HEK293T (cell line): ENCODE measurements around the gene ATP1A4.

Experiments
- ELF4 ChIP-seq: fragments of 450-650 bp; IDR thresholded peaks from 2 replicates; pipeline ENCODE4 v1.6.1; 2017; ENCODE audit warnings: antibody characterized with exemption
- FOXM1 ChIP-seq: fragments of 450-650 bp; IDR thresholded peaks from 2 replicates; pipeline ENCODE4 v1.6.1; 2017; ENCODE audit warnings: mild to moderate bottlenecking, borderline replicate concordance
- HDGF ChIP-seq: fragments of 450-650 bp; IDR thresholded peaks from 2 replicates; pipeline ENCODE4 v1.6.1; 2017; ENCODE audit warnings: antibody characterized with exemption, borderline replicate concordance
- SP1 ChIP-seq: fragments of 450-650 bp; IDR thresholded peaks from 2 replicates; pipeline ENCODE4 v1.6.1; 2017

DNA sequence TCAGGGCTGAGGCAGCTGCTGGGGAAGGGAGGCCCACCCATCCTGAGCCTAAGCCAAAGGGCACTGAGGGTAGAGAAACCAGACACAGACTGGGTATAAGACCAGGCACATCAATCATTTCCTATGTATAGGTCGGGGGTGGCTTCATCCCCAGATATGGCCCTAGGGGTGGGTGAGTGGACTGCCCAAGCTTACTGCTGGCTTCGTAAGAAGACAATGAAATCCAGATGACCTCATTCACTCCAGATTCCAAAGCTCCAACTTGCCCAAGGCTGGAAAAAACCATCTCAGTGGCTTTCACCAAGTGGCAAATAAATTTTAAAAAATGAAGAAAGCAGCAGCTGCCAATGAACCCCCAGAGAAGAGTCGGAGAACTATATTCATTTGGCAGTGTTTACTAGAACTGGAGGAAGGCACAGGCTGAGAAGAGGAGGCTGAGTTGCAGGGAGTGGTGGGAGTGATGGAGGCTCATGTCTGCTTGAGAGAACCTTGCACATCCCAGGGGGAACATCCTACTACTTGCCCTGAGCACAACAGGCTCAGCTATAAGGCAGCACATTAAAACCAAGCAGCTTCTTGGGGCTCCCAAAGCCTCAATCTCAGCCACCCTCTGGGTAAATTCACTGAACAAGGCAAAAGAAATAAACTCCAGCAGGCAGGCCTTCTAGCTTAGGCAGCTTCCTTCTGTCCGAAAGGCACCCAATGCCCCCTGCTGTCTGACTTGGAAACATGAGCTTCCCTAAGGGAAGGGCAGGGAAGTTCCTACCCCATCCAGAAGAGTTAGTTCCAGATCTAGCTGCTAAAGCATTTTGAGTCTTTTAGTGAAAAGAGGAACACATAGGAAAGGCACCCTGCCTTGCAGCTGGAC, 67.9 kb downstream of the ATP1A4 start:
- TF ChIP-seq SP1 (no peak), FOXM1 (no peak), ELF4 (no peak), HDGF (no peak)
